IPS DF 6.9 (cell line): ENCODE measurements around the gene CHST12.
"Not testable (repeated sequence)": the region's sequence is repeated elsewhere in the genome, so short reads cannot be mapped to it uniquely, and the experiment has no call there.

Source experiments
- DNase-seq: peaks from one replicate; pipeline ENCODE4 v3.0.0-alpha.2; 2013; ENCODE audit warnings: low read depth, low spot score
- H3K27ac ChIP-seq: one replicate; pipeline ENCODE4 v1.5.1; 2013; ENCODE audit warnings: low read length, control low read depth
- H3K27me3 ChIP-seq: 2 replicates; pipeline ENCODE4 v1.6.1; 2013; ENCODE audit warnings: mild to moderate bottlenecking, low read length; ENCODE audit not compliant: control insufficient read depth, insufficient read depth
- H3K36me3 ChIP-seq: 2 replicates; pipeline ENCODE4 v1.6.1; 2013; ENCODE audit warnings: low read length; ENCODE audit not compliant: control insufficient read depth, insufficient read depth
- H3K4me1 ChIP-seq: 2 replicates; pipeline ENCODE4 v1.6.1; 2013; ENCODE audit warnings: low read length; ENCODE audit not compliant: control insufficient read depth, insufficient read depth
- H3K4me3 ChIP-seq: 2 replicates; pipeline ENCODE4 v1.5.1; 2013; ENCODE audit warnings: mild to moderate bottlenecking, low read length
- H3K9me3 ChIP-seq: 2 replicates; pipeline ENCODE4 v1.6.1; 2013; ENCODE audit warnings: low read length, inconsistent platforms; ENCODE audit not compliant: control insufficient read depth, insufficient read depth
- WGBS: extraction: QIAGEN DNeasy Blood & Tissue Kit; methylation state at CpG from one replicate; pipeline ENCODE4 v1.1.7; 2013; ENCODE audit warnings: mixed read lengths, missing lambda C conversion rate; ENCODE audit not compliant: insufficient read length, insufficient coverage; 5-methylcytosine and 5-hydroxymethylcytosine counted together

CHST12 gene

DNA sequence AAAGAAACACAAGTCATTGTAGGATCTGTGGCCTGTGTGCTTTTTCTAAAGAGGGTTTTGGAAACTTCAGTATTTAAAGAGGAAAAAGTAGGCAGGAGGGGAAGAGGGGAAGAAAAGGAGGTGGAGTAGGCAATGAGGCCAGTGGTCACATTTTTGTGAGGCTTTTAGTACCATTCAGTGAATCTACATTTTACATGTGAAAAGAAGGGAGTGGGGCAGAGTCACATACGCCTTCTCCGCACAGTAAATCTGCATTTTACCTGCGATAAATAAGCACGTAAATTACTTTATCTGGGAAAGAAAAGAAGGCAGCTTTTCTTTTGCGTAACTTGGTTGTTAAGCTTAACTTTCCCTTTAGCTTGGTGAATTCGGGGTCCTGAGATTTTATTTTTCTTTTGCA lies 13.2 kb downstream of the CHST12 start:
- Histone ChIP-seq H3K27me3 (no peaks in the 10 kb centered on the region), H3K9me3 (no peaks in the 10 kb centered on the region), H3K36me3 (no peaks in the 10 kb centered on the region), H3K4me3 (no peak overlapping the region), H3K27ac (no peak overlapping the region), H3K4me1 (no peaks in the 10 kb centered on the region; the same call in 1 of the 2 replicates)
- no peak for DNase-seq
- WGBS: no CpG with 5 or more reads among the region's 6 CpGs

GRCh38 chr7:2417178-2417577 lies 13.8 kb downstream of the CHST12 start:
- WGBS: no CpG with 5 or more reads among the region's 3 CpGs
- H3K36me3 ChIP-seq, H3K27ac ChIP-seq: not testable (repeated sequence)

GRCh38 chr7:2417981-2418481 lies 14.6 kb downstream of the CHST12 start:
- H3K27me3 ChIP-seq: no peaks in the 10 kb centered on the region
- no peak overlapping the region for H3K27ac ChIP-seq
- no CpG with 5 or more reads among the region's 15 CpGs for WGBS
- no peaks in the 10 kb centered on the region; the same call in 1 of the 2 replicates for H3K4me1 ChIP-seq
- DNase-seq: no peak
- H3K9me3 ChIP-seq: no peaks in the 10 kb centered on the region
- no peak overlapping the region for H3K4me3 ChIP-seq
- H3K36me3 ChIP-seq: no peaks in the 10 kb centered on the region

More at GRCh38 chr7:2417178-2417577, 13.8 kb downstream of the CHST12 start:
- not testable (repeated sequence) for DNase-seq, H3K9me3 ChIP-seq, H3K27me3 ChIP-seq, H3K4me1 ChIP-seq, H3K4me3 ChIP-seq

- Histone ChIP-seq H3K27me3 (no peaks in the 10 kb centered on the region), H3K4me1 (peaks cover 2% of the 10 kb centered on the region), H3K27ac (no peak overlapping the region), H3K9me3 (no peaks in the 10 kb centered on the region), H3K36me3 (no peaks in the 10 kb centered on the region), H3K4me3 (no peak overlapping the region)
- no CpG with 5 or more reads among the region's 7 CpGs for WGBS
- no peak for DNase-seq
These were observed 17.0 kb downstream of the CHST12 start for GRCh38 chr7:2420216-2420933.

DNA sequence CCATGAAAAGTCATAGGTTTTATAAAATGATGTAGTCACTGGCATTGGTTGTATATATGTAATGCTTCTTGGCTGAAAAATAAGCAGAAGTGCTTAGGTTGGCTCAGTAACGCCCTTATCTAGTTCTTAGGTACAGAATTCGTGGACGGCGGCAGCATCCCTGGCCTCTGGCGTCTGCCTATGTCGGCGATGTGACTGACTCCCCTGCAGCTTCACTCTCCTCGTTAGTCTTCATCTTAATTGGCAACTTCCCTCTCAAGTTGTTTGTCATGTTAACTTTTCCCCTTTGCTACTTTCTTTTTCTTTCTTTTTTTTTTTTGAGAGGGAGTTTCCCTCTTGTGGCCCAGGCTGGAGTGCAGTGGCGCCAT lies 18.5 kb downstream of the CHST12 start:
- no peak for DNase-seq
- H3K36me3 ChIP-seq: no peaks in the 10 kb centered on the region
- H3K4me1 ChIP-seq: peaks cover 6% of the 10 kb centered on the region
- H3K9me3 ChIP-seq: no peaks in the 10 kb centered on the region
- no CpG with 5 or more reads among the region's 9 CpGs for WGBS
- H3K27ac ChIP-seq: no peak overlapping the region
- H3K4me3 ChIP-seq: no peak overlapping the region
- H3K27me3 ChIP-seq: no peaks in the 10 kb centered on the region

- no peaks in the 10 kb centered on the region for H3K36me3 ChIP-seq
- H3K27ac ChIP-seq: no peak overlapping the region
- no peak overlapping the region; the same call in 1 of the 2 replicates for H3K4me3 ChIP-seq
- WGBS: no CpG with 5 or more reads among the region's 10 CpGs
- H3K4me1 ChIP-seq: peaks cover 6% of the 10 kb centered on the region
- no peaks in the 10 kb centered on the region for H3K9me3 ChIP-seq
- DNase-seq: no peak
- no peaks in the 10 kb centered on the region for H3K27me3 ChIP-seq
These were observed 22.3 kb downstream of the CHST12 start for GRCh38 chr7:2425749-2426148.

GRCh38 chr7:2431260-2431867 lies 28.0 kb downstream of the CHST12 start:
- Histone ChIP-seq H3K27ac (no peak overlapping the region), H3K36me3 (peaks cover 11% of the 10 kb centered on the region; the same call in 1 of the 2 replicates), H3K27me3 (no peaks in the 10 kb centered on the region), H3K4me3 (no peak overlapping the region), H3K9me3 (no peaks in the 10 kb centered on the region), H3K4me1 (0 out of 2 replicates have a peak, but pooled peaks cover 2% of the 10 kb centered on the region)
- WGBS: no CpG with 5 or more reads among the region's 3 CpGs
- no peak for DNase-seq

DNA sequence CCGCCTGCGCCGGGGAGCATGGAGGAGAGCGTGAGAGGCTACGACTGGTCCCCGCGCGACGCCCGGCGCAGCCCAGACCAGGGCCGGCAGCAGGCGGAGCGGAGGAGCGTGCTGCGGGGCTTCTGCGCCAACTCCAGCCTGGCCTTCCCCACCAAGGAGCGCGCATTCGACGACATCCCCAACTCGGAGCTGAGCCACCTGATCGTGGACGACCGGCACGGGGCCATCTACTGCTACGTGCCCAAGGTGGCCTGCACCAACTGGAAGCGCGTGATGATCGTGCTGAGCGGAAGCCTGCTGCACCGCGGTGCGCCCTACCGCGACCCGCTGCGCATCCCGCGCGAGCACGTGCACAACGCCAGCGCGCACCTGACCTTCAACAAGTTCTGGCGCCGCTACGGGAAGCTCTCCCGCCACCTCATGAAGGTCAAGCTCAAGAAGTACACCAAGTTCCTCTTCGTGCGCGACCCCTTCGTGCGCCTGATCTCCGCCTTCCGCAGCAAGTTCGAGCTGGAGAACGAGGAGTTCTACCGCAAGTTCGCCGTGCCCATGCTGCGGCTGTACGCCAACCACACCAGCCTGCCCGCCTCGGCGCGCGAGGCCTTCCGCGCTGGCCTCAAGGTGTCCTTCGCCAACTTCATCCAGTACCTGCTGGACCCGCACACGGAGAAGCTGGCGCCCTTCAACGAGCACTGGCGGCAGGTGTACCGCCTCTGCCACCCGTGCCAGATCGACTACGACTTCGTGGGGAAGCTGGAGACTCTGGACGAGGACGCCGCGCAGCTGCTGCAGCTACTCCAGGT lies 29.7 kb downstream of the CHST12 start:
- peaks cover 11% of the 10 kb centered on the region; the same call in 1 of the 2 replicates for H3K36me3 ChIP-seq
- 0 out of 2 replicates have a peak, but pooled peaks cover 2% of the 10 kb centered on the region for H3K4me1 ChIP-seq
- no peaks in the 10 kb centered on the region for H3K9me3 ChIP-seq
- no peak overlapping the region; the same call in 1 of the 2 replicates for H3K4me3 ChIP-seq
- H3K27ac ChIP-seq: no peak overlapping the region
- WGBS: no CpG with 5 or more reads among the region's 85 CpGs
- H3K27me3 ChIP-seq: no peaks in the 10 kb centered on the region
- no peak for DNase-seq

GRCh38 chr7:2433713-2434550 lies 30.5 kb downstream of the CHST12 start:
- peaks cover 11% of the 10 kb centered on the region; the same call in 1 of the 2 replicates for H3K36me3 ChIP-seq
- H3K9me3 ChIP-seq: no peaks in the 10 kb centered on the region
- DNase-seq: no peak
- H3K27ac ChIP-seq: no peak overlapping the region
- H3K27me3 ChIP-seq: no peaks in the 10 kb centered on the region
- no CpG with 5 or more reads among the region's 42 CpGs for WGBS
- no peak overlapping the region for H3K4me3 ChIP-seq
- 0 out of 2 replicates have a peak, but pooled peaks cover 2% of the 10 kb centered on the region for H3K4me1 ChIP-seq
